ENCODE results near the gene YJEFN3. TPM values are rescaled to one million over a fixed set of nuclear protein-coding genes. Genes with fewer than 3 reads are reported as not detected.

Gene YJEFN3
- total RNA-seq, 1 experiment from 2014 or later = 1.2 TPM

- peak; percentile 22 for DNase-seq
These were observed 37.2 kb upstream of the YJEFN3 start for GRCh38 chr19:19491321-19492025.

GRCh38 chr19:19492026-19492610 lies 36.6 kb upstream of the YJEFN3 start:
- DNase-seq = no peak
- Histone ChIP-seq H3K4me3 (ENCODE audit: insufficient read depth, low read depth, low read length) (no peak overlapping the region), H3K36me3 (replicated peaks; ENCODE audit: control insufficient read depth, insufficient read depth, low read length) (peaks cover 30% of the 10 kb centered on the region), H3K27me3 (ENCODE audit: control insufficient read depth, insufficient read depth, low read length) (no peaks in the 10 kb centered on the region)

More at GRCh38 chr19:19491321-19492025, 37.2 kb upstream of the YJEFN3 start:
- Histone ChIP-seq H3K27me3 (ENCODE audit: control insufficient read depth, insufficient read depth, low read length) (no peaks in the 10 kb centered on the region), H3K36me3 (replicated peaks; ENCODE audit: control insufficient read depth, insufficient read depth, low read length) (peaks cover 28% of the 10 kb centered on the region), H3K4me3 (ENCODE audit: insufficient read depth, low read depth, low read length) (no peak overlapping the region)

GRCh38 chr19:19493841-19494546 lies 34.7 kb upstream of the YJEFN3 start:
- Histone ChIP-seq H3K27me3 (ENCODE audit: control insufficient read depth, insufficient read depth, low read length) (no peaks in the 10 kb centered on the region), H3K4me3 (ENCODE audit: insufficient read depth, low read depth, low read length) (no peak overlapping the region), H3K36me3 (replicated peaks; ENCODE audit: control insufficient read depth, insufficient read depth, low read length) (peaks cover 34% of the 10 kb centered on the region)
- peak; percentile 48 for DNase-seq

GRCh38 chr19:19495614-19496603 lies 32.8 kb upstream of the YJEFN3 start:
- peaks cover 37% of the 10 kb centered on the region for H3K36me3 ChIP-seq (replicated peaks; ENCODE audit: control insufficient read depth, insufficient read depth, low read length)
- H3K27me3 ChIP-seq (ENCODE audit: control insufficient read depth, insufficient read depth, low read length) = no peaks in the 10 kb centered on the region
- DNase-seq = peak; percentile 56
- no peak overlapping the region for H3K4me3 ChIP-seq (ENCODE audit: insufficient read depth, low read depth, low read length)

- peaks cover 37% of the 10 kb centered on the region for H3K36me3 ChIP-seq (replicated peaks; ENCODE audit: control insufficient read depth, insufficient read depth, low read length)
- peak; percentile 48 for DNase-seq
These were observed 30.3 kb upstream of the YJEFN3 start for GRCh38 chr19:19498255-19498991.

GRCh38 chr19:19499272-19499995 lies 29.3 kb upstream of the YJEFN3 start:
- peaks cover 36% of the 10 kb centered on the region for H3K36me3 ChIP-seq (replicated peaks; ENCODE audit: control insufficient read depth, insufficient read depth, low read length)
- H3K27me3 ChIP-seq (ENCODE audit: control insufficient read depth, insufficient read depth, low read length) = no peaks in the 10 kb centered on the region
- DNase-seq = no peak
- H3K4me3 ChIP-seq (ENCODE audit: insufficient read depth, low read depth, low read length) = no peak overlapping the region

More at GRCh38 chr19:19498255-19498991, 30.3 kb upstream of the YJEFN3 start:
- H3K4me3 ChIP-seq (ENCODE audit: insufficient read depth, low read depth, low read length) = no peak overlapping the region
- no peaks in the 10 kb centered on the region for H3K27me3 ChIP-seq (ENCODE audit: control insufficient read depth, insufficient read depth, low read length)

GRCh38 chr19:19500975-19501644 lies 27.6 kb upstream of the YJEFN3 start:
- H3K36me3 ChIP-seq (replicated peaks; ENCODE audit: control insufficient read depth, insufficient read depth, low read length) = peaks cover 32% of the 10 kb centered on the region
- DNase-seq = peak; percentile 72
- H3K4me3 ChIP-seq (ENCODE audit: insufficient read depth, low read depth, low read length) = no peak overlapping the region
- no peaks in the 10 kb centered on the region for H3K27me3 ChIP-seq (ENCODE audit: control insufficient read depth, insufficient read depth, low read length)

GRCh38 chr19:19501798-19502197 lies 26.9 kb upstream of the YJEFN3 start:
- H3K36me3 ChIP-seq (replicated peaks; ENCODE audit: control insufficient read depth, insufficient read depth, low read length) = peaks cover 29% of the 10 kb centered on the region
- no peak overlapping the region for H3K4me3 ChIP-seq (ENCODE audit: insufficient read depth, low read depth, low read length)
- peak; percentile 61 for DNase-seq
- H3K27me3 ChIP-seq (ENCODE audit: control insufficient read depth, insufficient read depth, low read length) = no peaks in the 10 kb centered on the region

GRCh38 chr19:19502281-19502680 lies 26.4 kb upstream of the YJEFN3 start:
- DNase-seq = no peak
- no peaks in the 10 kb centered on the region for H3K27me3 ChIP-seq (ENCODE audit: control insufficient read depth, insufficient read depth, low read length)
- H3K4me3 ChIP-seq (ENCODE audit: insufficient read depth, low read depth, low read length) = no peak overlapping the region
- peaks cover 29% of the 10 kb centered on the region for H3K36me3 ChIP-seq (replicated peaks; ENCODE audit: control insufficient read depth, insufficient read depth, low read length)

- Histone ChIP-seq H3K4me3 (ENCODE audit: insufficient read depth, low read depth, low read length) (no peak overlapping the region), H3K27me3 (ENCODE audit: control insufficient read depth, insufficient read depth, low read length) (no peaks in the 10 kb centered on the region), H3K36me3 (replicated peaks; ENCODE audit: control insufficient read depth, insufficient read depth, low read length) (peaks cover 28% of the 10 kb centered on the region)
- DNase-seq = no peak
These were observed 25.7 kb upstream of the YJEFN3 start for GRCh38 chr19:19502808-19503602.

GRCh38 chr19:19504754-19505668 lies 23.7 kb upstream of the YJEFN3 start:
- H3K36me3 ChIP-seq (replicated peaks; ENCODE audit: control insufficient read depth, insufficient read depth, low read length) = peaks cover 23% of the 10 kb centered on the region

More at GRCh38 chr19:19504754-19505668, 23.7 kb upstream of the YJEFN3 start:
- H3K4me3 ChIP-seq (ENCODE audit: insufficient read depth, low read depth, low read length) = no peak overlapping the region
- DNase-seq = no peak
- H3K27me3 ChIP-seq (ENCODE audit: control insufficient read depth, insufficient read depth, low read length) = no peaks in the 10 kb centered on the region

Measured in H7 (cell line).